ENCODE results near the gene SF3A1. TPM values are rescaled to one million over a fixed set of nuclear protein-coding genes. Genes with fewer than 3 reads are reported as not detected.

SF3A1 gene
- total and polyA plus RNA-seq, 2 of the 13 experiments (the other 11 are each of a cell fraction or from before 2014, with no cell fraction given): 10.0 to 22.0 TPM

GRCh38 chr22:30336752-30337460 lies 19.8 kb downstream of the SF3A1 start:
- no TSS peak for BruUV-seq (replicated peaks)
- TF ChIP-seq ZNF12 (CRISPR knock-in tag; IDR thresholded peaks at IDR 0.05): no peak
- TF ChIP-seq ZNF17 (CRISPR knock-in tag; IDR thresholded peaks at IDR 0.05): no peak
- no peak for TF ChIP-seq RBAK (CRISPR knock-in tag; IDR thresholded peaks at IDR 0.05)
- no peak for TF ChIP-seq KDM5A (IDR thresholded peaks at IDR 0.05; ENCODE audit: borderline replicate concordance, low read length)
- no peak for TF ChIP-seq ZBTB4 (CRISPR knock-in tag; IDR thresholded peaks at IDR 0.05; ENCODE audit: borderline replicate concordance)
- no peak for TF ChIP-seq ATF6 (CRISPR knock-in tag; conservative IDR thresholded peaks at IDR 0.05)
- TF ChIP-seq LRRFIP1 (CRISPR knock-in tag; conservative IDR thresholded peaks at IDR 0.05): no peak
- no peak for TF ChIP-seq DRAP1 (CRISPR knock-in tag; IDR thresholded peaks at IDR 0.05)
- no peak for TF ChIP-seq GRHL1 (CRISPR knock-in tag; conservative IDR thresholded peaks at IDR 0.05)
- no peak for TF ChIP-seq CENPX (CRISPR knock-in tag; IDR thresholded peaks at IDR 0.05)
- TF ChIP-seq NAIF1 (CRISPR knock-in tag; IDR thresholded peaks at IDR 0.05; ENCODE audit: borderline replicate concordance): no peak
- H3K9ac ChIP-seq (ENCODE audit: insufficient read depth, low read depth, low read length): no peak overlapping the region
- no peak overlapping the region for H3K4me2 ChIP-seq (ENCODE audit: low read depth, low read length)
- no peaks in the 10 kb centered on the region for H3K9me3 ChIP-seq (ENCODE audit: low read length)
- ATAC-seq: no peak
- 97% methylated on average over 4 of the region's 4 CpGs for WGBS (ENCODE audit: low lambda C conversion rate)
- no peaks in the 10 kb centered on the region; the same call in 1 of the 2 replicates for H4K20me1 ChIP-seq (ENCODE audit: insufficient read depth, low read length)
- ChIA-PET CTCF (ENCODE audit: low intra/inter-chr PET ratio, low total read pairs) (no interaction called here), POLR2A (interaction anchor here (0.6 to 2.3 kb wide), 3 partner anchors 10 to 499 kb away, joined by 3 to 11 read pairs (median 4); partner anchors contain the start of genes ASCC2, CCDC157, SF3A1 and TBC1D10A)
- H3K4me1 ChIP-seq (ENCODE audit: insufficient read depth, low read length): peaks cover 20% of the 10 kb centered on the region
- H3K4me3 ChIP-seq (replicated peaks in 1 of 3; ENCODE audit: insufficient read depth in 1 of 3, low read depth in 2 of 3, low read length in 3 of 3): no peak overlapping the region
- H3K36me3 ChIP-seq (replicated peaks in 1 of 2; ENCODE audit: control insufficient read depth in 1 of 2, insufficient read depth in 2 of 2, low read length in 2 of 2): peaks cover 49 to 89% of the 10 kb centered on the region in 2 experiments
- DNase-seq (ENCODE audit: low spot score): no peak
- no peak overlapping the region for H2AFZ ChIP-seq (ENCODE audit: low read length)
- intact Hi-C loops (cut with micrococcal nuclease; ENCODE audit: unreplicated experiment) (no loop called here), in situ Hi-C loops (cut with HindIII; ENCODE audit: extremely low pct_ligation_motif_present, low pct_unique_long_range_greater_than_20kb) (no loop called here)
- no peak overlapping the region for H3K27ac ChIP-seq (ENCODE audit: extremely low read length, insufficient read depth, low read length)
- no peaks in the 10 kb centered on the region for H3K27me3 ChIP-seq (ENCODE audit: control insufficient read depth in 1 of 2, insufficient read depth in 2 of 2, low read length in 2 of 2)
- no peaks in the 10 kb centered on the region for H3K79me2 ChIP-seq (ENCODE audit: insufficient read depth, low read length)
- no peak for FAIRE-seq
